ENCODE measurements around the gene CCDC172. TPM values are rescaled to one million over a fixed set of nuclear protein-coding genes. Genes with fewer than 3 reads are reported as not detected.

The CCDC172 gene
- total RNA-seq: not detected

DNA sequence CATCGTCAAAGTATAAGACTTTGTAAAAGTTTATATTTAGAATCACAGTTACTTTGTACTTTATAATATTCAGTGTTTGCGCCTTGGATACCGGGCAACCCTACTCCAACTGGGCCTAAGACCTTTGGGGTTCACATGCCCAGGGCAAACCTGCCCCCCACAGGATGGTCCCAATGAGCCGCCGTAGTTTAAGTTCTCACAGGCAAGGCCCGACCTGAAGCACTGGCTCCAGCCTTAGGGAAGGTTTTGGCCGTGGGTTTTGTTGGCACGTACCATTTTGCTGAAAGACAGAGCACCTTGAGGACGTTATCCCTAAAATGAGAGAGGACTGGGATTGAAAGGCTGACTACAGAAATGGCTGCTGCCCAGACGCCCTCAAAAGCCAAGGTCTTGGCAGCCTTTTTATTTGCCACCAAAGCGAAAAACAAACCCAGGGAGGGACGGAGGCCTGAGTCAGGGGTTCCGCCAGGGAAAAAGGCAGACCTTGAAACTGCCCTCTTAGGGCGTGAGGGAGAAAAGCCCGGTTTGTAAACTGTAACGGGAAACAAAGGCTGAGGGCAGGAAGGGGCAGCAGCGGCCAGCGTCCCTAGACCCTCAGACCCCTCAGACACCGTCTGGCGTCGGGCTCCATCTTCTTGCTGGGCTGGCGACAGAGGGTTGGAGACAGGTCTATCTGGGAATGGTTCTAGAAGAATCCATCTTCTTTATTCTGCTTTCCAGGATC is at the start of gene CCDC172:
Gene CCDC172, plus strand, starts transcription at position 222 of the 724 bp plus-strand sequence. CDS start 564 bp downstream, outside the sequence.
- no peaks in the 10 kb centered on the region for H3K9me3 ChIP-seq
- no peak for TF ChIP-seq POLR2A (IDR thresholded peaks at IDR 0.05)
- TF ChIP-seq, protein P1, sequence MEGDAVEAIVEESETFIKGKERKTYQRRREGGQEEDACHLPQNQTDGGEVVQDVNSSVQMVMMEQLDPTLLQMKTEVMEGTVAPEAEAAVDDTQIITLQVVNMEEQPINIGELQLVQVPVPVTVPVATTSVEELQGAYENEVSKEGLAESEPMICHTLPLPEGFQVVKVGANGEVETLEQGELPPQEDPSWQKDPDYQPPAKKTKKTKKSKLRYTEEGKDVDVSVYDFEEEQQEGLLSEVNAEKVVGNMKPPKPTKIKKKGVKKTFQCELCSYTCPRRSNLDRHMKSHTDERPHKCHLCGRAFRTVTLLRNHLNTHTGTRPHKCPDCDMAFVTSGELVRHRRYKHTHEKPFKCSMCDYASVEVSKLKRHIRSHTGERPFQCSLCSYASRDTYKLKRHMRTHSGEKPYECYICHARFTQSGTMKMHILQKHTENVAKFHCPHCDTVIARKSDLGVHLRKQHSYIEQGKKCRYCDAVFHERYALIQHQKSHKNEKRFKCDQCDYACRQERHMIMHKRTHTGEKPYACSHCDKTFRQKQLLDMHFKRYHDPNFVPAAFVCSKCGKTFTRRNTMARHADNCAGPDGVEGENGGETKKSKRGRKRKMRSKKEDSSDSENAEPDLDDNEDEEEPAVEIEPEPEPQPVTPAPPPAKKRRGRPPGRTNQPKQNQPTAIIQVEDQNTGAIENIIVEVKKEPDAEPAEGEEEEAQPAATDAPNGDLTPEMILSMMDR (IDR thresholded peaks at IDR 0.05): no peak
- DNase-seq: no peak
- no peaks in the 10 kb centered on the region for H3K27me3 ChIP-seq
- H3K4me3 ChIP-seq: no peak within 1 kb of the TSS
- H3K36me3 ChIP-seq: no peaks in the 10 kb centered on the region
- no peaks in the 10 kb centered on the region for H3K4me1 ChIP-seq
- no peak within 1 kb of the TSS for H3K27ac ChIP-seq
- intact Hi-C loops (cut with DNase I; ENCODE audit: low total_unique reads): no loop called here

- Histone ChIP-seq H3K27ac (no peak overlapping the region), H3K4me1 (no peaks in the 10 kb centered on the region), H3K27me3 (peaks cover 0 to 14% of the 10 kb centered on the region in 2 donors), H3K9me3 (no peaks in the 10 kb centered on the region), H3K4me3 (no peak overlapping the region), H3K36me3 (no peaks in the 10 kb centered on the region)
- TF ChIP-seq, protein P1 (IDR thresholded peaks at IDR 0.05): no peak
- TF ChIP-seq POLR2A (IDR thresholded peaks at IDR 0.05): no peak
- DNase-seq: no peak
- intact Hi-C loops (cut with DNase I; ENCODE audit: low total_unique reads): no loop called here
Measured at GRCh38 chr10:116276981-116277380, 47.3 kb upstream of the CCDC172 start.

- H3K27me3 ChIP-seq: peaks cover 0 to 14% of the 10 kb centered on the region in 2 donors
- no peak overlapping the region for H3K4me3 ChIP-seq
- intact Hi-C loops (cut with DNase I; ENCODE audit: low total_unique reads): no loop called here
- TF ChIP-seq, protein P1 (IDR thresholded peaks at IDR 0.05): no peak
- no peak for TF ChIP-seq POLR2A (IDR thresholded peaks at IDR 0.05)
- H3K9me3 ChIP-seq: no peaks in the 10 kb centered on the region
- H3K36me3 ChIP-seq: no peaks in the 10 kb centered on the region
- H3K27ac ChIP-seq: no peak overlapping the region
- no peak for DNase-seq
- H3K4me1 ChIP-seq: no peaks in the 10 kb centered on the region
Measured at GRCh38 chr10:116278846-116279245, 45.4 kb upstream of the CCDC172 start.

- Histone ChIP-seq H3K36me3 (no peaks in the 10 kb centered on the region), H3K27ac (no peak overlapping the region), H3K27me3 (peaks cover 0 to 9% of the 10 kb centered on the region in 2 donors), H3K4me1 (no peaks in the 10 kb centered on the region), H3K9me3 (no peaks in the 10 kb centered on the region), H3K4me3 (no peak overlapping the region)
- TF ChIP-seq POLR2A (IDR thresholded peaks at IDR 0.05): no peak
- TF ChIP-seq, protein P1 (IDR thresholded peaks at IDR 0.05): no peak
- DNase-seq: no peak
- intact Hi-C loops (cut with DNase I; ENCODE audit: low total_unique reads): no loop called here
Measured at GRCh38 chr10:116281775-116282174, 42.5 kb upstream of the CCDC172 start.

- H3K27ac ChIP-seq: no peak overlapping the region
- H3K27me3 ChIP-seq: no peaks in the 10 kb centered on the region
- DNase-seq: no peak
- no peaks in the 10 kb centered on the region for H3K4me1 ChIP-seq
- TF ChIP-seq POLR2A (IDR thresholded peaks at IDR 0.05): no peak
- TF ChIP-seq, protein P1 (IDR thresholded peaks at IDR 0.05): no peak
- no peaks in the 10 kb centered on the region for H3K9me3 ChIP-seq
- intact Hi-C loops (cut with DNase I; ENCODE audit: low total_unique reads): no loop called here
- no peaks in the 10 kb centered on the region for H3K36me3 ChIP-seq
- no peak overlapping the region for H3K4me3 ChIP-seq
Measured at GRCh38 chr10:116286626-116287200, 37.5 kb upstream of the CCDC172 start.

Measured in uterus (tissue), 4 donors.